Spleen (tissue), 7 donors: Measurements from ENCODE around the gene THSD7A.

ENCODE experiments used
- CTCF ChIP-seq, 11 experiments: fragments of 200-600 bp in 7 of 11; fragments of 450-650 bp in 4 of 11; sonication (generic) in 4 of 11; IDR thresholded peaks in 8 of 11; conservative IDR thresholded peaks in 3 of 11; 1 replicate in 7 of 11; 2 replicates in 4 of 11; pipeline versions ENCODE4 v1.4.0 to v1.8.0; 2016 to 2021; ENCODE audit warnings: antibody characterized with exemption in 11 of 11, inconsistent platforms in 4 of 11, mild to moderate bottlenecking in 1 of 11
- POLR2A ChIP-seq, 3 donors: fragments of 450-650 bp; IDR thresholded peaks; one replicate each; pipeline ENCODE4 v1.5.1; 2017; ENCODE audit warnings: antibody characterized with exemption in 3 of 3, mild to moderate bottlenecking in 1 of 3
- donor health status: DM: no; HTN: no; CAD: no; lungs with moderate emphysema.
- donor health status: DM: no; HTN: no; CAD: no.
- donor health status: DM: no; HTN: no; CAD: no.

GRCh38 chr7:11366118-11366517 lies 465.9 kb downstream of the THSD7A start:
- TF ChIP-seq CTCF (IDR thresholded peaks at IDR 0.05 in 8 of 11, conservative IDR thresholded peaks at IDR 0.05 in 3 of 11) (no peak), POLR2A (IDR thresholded peaks at IDR 0.05) (no peak)
